K562 (cell line): ENCODE results near the gene ZG16B. TPM values are rescaled to one million over a fixed set of nuclear protein-coding genes. Genes with fewer than 3 reads are reported as not detected.

Experiments used
- BCL6 ChIP-seq: fragments of 250-450 bp; sonication (Bioruptor Pico); IDR thresholded peaks from 2 replicates; pipeline ENCODE4 v1.4.0; 2020
- FOXK1 ChIP-seq: sonication (generic); formaldehyde crosslinking; IDR thresholded peaks from 2 replicates; pipeline ENCODE4 v1.8.0; 2022; ENCODE audit warnings: missing genetic modification reagents, mild to moderate bottlenecking, borderline replicate concordance
- PTTG1 ChIP-seq: fragments of 450-650 bp; IDR thresholded peaks from 2 replicates; pipeline ENCODE4 v1.6.1; 2016; ENCODE audit warnings: low read depth, mild to moderate bottlenecking, missing genetic modification characterization, missing compliant biosample characterization
- SMAD1 ChIP-seq: fragments of 150-350 bp; IDR thresholded peaks from 2 replicates; pipeline ENCODE4 v1.6.1; 2014; ENCODE audit warnings: low read length, low read depth; ENCODE audit not compliant: partially characterized antibody
- SMAD4 ChIP-seq: fragments of 250-450 bp; sonication (Bioruptor Pico); conservative IDR thresholded peaks from 2 replicates; pipeline ENCODE4 v1.8.0; 2021; ENCODE audit warnings: inconsistent platforms, mild to moderate bottlenecking, moderate library complexity
- ZNF184 ChIP-seq: sonication (generic); formaldehyde crosslinking; IDR thresholded peaks from 2 replicates; pipeline ENCODE4 v1.5.0; 2020; ENCODE audit warnings: missing genetic modification reagents
- ZNF217 ChIP-seq: sonication (generic); formaldehyde crosslinking; IDR thresholded peaks from 2 replicates; pipeline ENCODE4 v1.8.0; 2022; ENCODE audit warnings: mild to moderate bottlenecking, missing genetic modification reagents
- ZNF224 ChIP-seq: sonication (generic); formaldehyde crosslinking; IDR thresholded peaks from 2 replicates; pipeline ENCODE4 v1.8.0; 2022; ENCODE audit warnings: mild to moderate bottlenecking, missing genetic modification reagents
- polyA plus RNA-seq, 8 experiments: library from polyadenylated mRNA; depleted of rRNA in 4 of 8; stranded (reverse) in 5 of 8; unstranded in 3 of 8; fragments of >200 nt; fragmentation: Nextera tagmentation in 2 of 8; fragmentation: Illumina TruSeq in 1 of 8; extraction: Ambion mirVana in 2 of 8; extraction: Trizol in 1 of 8; gene quantifications; 2 replicates each; pipeline versions ENCODE4 v1.2.1 to v1.2.3, GENCODE V29; 2011 to 2014; ENCODE audit warnings: inconsistent platforms in 1 of 8, missing spikeins in 1 of 8
- total RNA-seq, 7 experiments: library from RNA; depleted of rRNA in 6 of 7; stranded (reverse); fragments of >200 nt in 6 of 7; fragmentation: Illumina TruSeq in 2 of 7; extraction: Trizol in 2 of 7; gene quantifications; 2 replicates each; pipeline versions ENCODE4 v1.2.1 to v1.2.3, GENCODE V29; 2011 to 2021; ENCODE audit warnings: low replicate concordance in 1 of 7
- TF ChIP-seq, protein P1 (sequence below): fragments of 250-450 bp; sonication (Bioruptor Pico); IDR thresholded peaks from 2 replicates; pipeline ENCODE4 v1.4.0; 2020; ENCODE audit warnings: borderline replicate concordance
- TF ChIP-seq, protein P2 (sequence below), 3 experiments: IDR thresholded peaks in 2 of 3; conservative IDR thresholded peaks in 1 of 3; 2 replicates each; pipeline ENCODE4 v1.5.1; 2011 to 2012; ENCODE audit warnings: low read length in 3 of 3, mild to moderate bottlenecking in 3 of 3, control low read depth in 2 of 3, improper control_type of control experiment in 1 of 3, inconsistent platforms in 1 of 3, low read depth in 1 of 3, mixed read lengths in 1 of 3, moderate library complexity in 1 of 3; ENCODE audit not compliant: insufficient read depth in 2 of 3
- TF ChIP-seq, protein P3 (sequence below): sonication (generic); formaldehyde crosslinking; IDR thresholded peaks from 2 replicates; pipeline ENCODE4 v1.8.0; 2023; ENCODE audit warnings: mild to moderate bottlenecking, missing genetic modification reagents
- TF ChIP-seq, protein P4 (sequence below): fragments of 250-450 bp; sonication (Bioruptor Pico); IDR thresholded peaks from 2 replicates; pipeline ENCODE4 v1.5.0; 2022; ENCODE audit warnings: mild to moderate bottlenecking
- TF ChIP-seq, protein P5 (sequence below): fragments of 250-450 bp; sonication (Bioruptor Pico); IDR thresholded peaks from 2 replicates; pipeline ENCODE4 v1.4.0; 2020
- TF ChIP-seq, protein P6 (sequence below): fragments of 250-450 bp; sonication (Bioruptor Pico); IDR thresholded peaks from 2 replicates; pipeline ENCODE4 v1.9.0; 2021; ENCODE audit warnings: mild to moderate bottlenecking, inconsistent platforms

ZG16B gene
- total and polyA plus RNA-seq, 9 of the 15 experiments (the other 6 are each of a cell fraction or from before 2014, with no cell fraction given): 0.25 to 0.43 (median 0.34) TPM; not detected in 5

DNA sequence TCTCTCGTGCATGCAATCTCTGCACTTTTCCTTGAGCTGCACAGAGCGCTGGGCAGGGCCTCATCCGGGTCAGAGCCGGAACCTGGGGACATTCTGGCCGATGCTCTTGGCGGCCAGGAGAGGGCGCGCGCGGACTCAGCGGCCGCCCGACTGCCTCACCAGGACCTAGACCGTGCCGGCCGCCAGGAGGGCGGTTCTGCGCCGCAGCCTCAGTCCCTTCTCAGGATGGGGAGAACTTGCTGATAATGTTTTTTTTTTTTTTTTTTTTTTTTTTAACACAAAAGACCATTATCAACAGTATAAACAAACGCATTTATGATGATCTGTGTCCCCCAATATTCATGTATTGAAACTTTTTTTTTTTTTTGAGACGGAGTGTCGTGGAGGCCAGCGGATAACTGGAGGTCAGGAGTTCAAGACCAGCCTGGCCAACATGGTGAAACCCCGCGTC, 44.8 kb downstream of the ZG16B start (continued):
- TF ChIP-seq SMAD4 (peak; percentile 43; the same call in 1 of the 2 replicates), ZNF224 (CRISPR knock-in tag) (no peak), ZNF184 (no peak), SMAD1 (no peak), BCL6 (CRISPR knock-in tag) (no peak), FOXK1 (CRISPR knock-in tag) (no peak), PTTG1 (tag) (no peak), ZNF217 (CRISPR knock-in tag) (no peak)
- TF ChIP-seq, protein P1, sequence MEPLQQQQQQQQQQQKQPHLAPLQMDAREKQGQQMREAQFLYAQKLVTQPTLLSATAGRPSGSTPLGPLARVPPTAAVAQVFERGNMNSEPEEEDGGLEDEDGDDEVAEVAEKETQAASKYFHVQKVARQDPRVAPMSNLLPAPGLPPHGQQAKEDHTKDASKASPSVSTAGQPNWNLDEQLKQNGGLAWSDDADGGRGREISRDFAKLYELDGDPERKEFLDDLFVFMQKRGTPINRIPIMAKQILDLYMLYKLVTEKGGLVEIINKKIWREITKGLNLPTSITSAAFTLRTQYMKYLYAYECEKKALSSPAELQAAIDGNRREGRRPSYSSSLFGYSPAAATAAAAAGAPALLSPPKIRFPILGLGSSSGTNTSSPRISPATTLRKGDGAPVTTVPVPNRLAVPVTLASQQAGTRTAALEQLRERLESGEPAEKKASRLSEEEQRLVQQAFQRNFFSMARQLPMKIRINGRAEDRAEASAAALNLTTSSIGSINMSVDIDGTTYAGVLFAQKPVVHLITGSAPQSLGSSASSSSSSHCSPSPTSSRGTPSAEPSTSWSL (CRISPR knock-in tag): no peak
- TF ChIP-seq, protein P2, sequence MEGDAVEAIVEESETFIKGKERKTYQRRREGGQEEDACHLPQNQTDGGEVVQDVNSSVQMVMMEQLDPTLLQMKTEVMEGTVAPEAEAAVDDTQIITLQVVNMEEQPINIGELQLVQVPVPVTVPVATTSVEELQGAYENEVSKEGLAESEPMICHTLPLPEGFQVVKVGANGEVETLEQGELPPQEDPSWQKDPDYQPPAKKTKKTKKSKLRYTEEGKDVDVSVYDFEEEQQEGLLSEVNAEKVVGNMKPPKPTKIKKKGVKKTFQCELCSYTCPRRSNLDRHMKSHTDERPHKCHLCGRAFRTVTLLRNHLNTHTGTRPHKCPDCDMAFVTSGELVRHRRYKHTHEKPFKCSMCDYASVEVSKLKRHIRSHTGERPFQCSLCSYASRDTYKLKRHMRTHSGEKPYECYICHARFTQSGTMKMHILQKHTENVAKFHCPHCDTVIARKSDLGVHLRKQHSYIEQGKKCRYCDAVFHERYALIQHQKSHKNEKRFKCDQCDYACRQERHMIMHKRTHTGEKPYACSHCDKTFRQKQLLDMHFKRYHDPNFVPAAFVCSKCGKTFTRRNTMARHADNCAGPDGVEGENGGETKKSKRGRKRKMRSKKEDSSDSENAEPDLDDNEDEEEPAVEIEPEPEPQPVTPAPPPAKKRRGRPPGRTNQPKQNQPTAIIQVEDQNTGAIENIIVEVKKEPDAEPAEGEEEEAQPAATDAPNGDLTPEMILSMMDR (IDR thresholded peaks at IDR 0.05 in 2 of 3, conservative IDR thresholded peaks at IDR 0.05 in 1 of 3; ENCODE audit: insufficient read depth in 2 of 3, low read depth in 1 of 3, low read length in 3 of 3): peak; percentile 97 to 99 (median 98)
- TF ChIP-seq, protein P3, sequence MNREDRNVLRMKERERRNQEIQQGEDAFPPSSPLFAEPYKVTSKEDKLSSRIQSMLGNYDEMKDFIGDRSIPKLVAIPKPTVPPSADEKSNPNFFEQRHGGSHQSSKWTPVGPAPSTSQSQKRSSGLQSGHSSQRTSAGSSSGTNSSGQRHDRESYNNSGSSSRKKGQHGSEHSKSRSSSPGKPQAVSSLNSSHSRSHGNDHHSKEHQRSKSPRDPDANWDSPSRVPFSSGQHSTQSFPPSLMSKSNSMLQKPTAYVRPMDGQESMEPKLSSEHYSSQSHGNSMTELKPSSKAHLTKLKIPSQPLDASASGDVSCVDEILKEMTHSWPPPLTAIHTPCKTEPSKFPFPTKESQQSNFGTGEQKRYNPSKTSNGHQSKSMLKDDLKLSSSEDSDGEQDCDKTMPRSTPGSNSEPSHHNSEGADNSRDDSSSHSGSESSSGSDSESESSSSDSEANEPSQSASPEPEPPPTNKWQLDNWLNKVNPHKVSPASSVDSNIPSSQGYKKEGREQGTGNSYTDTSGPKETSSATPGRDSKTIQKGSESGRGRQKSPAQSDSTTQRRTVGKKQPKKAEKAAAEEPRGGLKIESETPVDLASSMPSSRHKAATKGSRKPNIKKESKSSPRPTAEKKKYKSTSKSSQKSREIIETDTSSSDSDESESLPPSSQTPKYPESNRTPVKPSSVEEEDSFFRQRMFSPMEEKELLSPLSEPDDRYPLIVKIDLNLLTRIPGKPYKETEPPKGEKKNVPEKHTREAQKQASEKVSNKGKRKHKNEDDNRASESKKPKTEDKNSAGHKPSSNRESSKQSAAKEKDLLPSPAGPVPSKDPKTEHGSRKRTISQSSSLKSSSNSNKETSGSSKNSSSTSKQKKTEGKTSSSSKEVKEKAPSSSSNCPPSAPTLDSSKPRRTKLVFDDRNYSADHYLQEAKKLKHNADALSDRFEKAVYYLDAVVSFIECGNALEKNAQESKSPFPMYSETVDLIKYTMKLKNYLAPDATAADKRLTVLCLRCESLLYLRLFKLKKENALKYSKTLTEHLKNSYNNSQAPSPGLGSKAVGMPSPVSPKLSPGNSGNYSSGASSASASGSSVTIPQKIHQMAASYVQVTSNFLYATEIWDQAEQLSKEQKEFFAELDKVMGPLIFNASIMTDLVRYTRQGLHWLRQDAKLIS (CRISPR knock-in tag): 0 out of 2 replicates have a peak, but pooled peaks have one; percentile 24
- TF ChIP-seq, protein P4, sequence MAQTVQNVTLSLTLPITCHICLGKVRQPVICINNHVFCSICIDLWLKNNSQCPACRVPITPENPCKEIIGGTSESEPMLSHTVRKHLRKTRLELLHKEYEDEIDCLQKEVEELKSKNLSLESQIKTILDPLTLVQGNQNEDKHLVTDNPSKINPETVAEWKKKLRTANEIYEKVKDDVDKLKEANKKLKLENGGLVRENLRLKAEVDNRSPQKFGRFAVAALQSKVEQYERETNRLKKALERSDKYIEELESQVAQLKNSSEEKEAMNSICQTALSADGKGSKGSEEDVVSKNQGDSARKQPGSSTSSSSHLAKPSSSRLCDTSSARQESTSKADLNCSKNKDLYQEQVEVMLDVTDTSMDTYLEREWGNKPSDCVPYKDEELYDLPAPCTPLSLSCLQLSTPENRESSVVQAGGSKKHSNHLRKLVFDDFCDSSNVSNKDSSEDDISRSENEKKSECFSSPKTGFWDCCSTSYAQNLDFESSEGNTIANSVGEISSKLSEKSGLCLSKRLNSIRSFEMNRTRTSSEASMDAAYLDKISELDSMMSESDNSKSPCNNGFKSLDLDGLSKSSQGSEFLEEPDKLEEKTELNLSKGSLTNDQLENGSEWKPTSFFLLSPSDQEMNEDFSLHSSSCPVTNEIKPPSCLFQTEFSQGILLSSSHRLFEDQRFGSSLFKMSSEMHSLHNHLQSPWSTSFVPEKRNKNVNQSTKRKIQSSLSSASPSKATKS (CRISPR knock-in tag): no peak
- TF ChIP-seq, protein P5, sequence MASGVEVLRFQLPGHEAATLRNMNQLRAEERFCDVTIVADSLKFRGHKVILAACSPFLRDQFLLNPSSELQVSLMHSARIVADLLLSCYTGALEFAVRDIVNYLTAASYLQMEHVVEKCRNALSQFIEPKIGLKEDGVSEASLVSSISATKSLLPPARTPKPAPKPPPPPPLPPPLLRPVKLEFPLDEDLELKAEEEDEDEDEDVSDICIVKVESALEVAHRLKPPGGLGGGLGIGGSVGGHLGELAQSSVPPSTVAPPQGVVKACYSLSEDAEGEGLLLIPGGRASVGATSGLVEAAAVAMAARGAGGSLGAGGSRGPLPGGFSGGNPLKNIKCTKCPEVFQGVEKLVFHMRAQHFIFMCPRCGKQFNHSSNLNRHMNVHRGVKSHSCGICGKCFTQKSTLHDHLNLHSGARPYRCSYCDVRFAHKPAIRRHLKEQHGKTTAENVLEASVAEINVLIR: no peak
- TF ChIP-seq, protein P6, sequence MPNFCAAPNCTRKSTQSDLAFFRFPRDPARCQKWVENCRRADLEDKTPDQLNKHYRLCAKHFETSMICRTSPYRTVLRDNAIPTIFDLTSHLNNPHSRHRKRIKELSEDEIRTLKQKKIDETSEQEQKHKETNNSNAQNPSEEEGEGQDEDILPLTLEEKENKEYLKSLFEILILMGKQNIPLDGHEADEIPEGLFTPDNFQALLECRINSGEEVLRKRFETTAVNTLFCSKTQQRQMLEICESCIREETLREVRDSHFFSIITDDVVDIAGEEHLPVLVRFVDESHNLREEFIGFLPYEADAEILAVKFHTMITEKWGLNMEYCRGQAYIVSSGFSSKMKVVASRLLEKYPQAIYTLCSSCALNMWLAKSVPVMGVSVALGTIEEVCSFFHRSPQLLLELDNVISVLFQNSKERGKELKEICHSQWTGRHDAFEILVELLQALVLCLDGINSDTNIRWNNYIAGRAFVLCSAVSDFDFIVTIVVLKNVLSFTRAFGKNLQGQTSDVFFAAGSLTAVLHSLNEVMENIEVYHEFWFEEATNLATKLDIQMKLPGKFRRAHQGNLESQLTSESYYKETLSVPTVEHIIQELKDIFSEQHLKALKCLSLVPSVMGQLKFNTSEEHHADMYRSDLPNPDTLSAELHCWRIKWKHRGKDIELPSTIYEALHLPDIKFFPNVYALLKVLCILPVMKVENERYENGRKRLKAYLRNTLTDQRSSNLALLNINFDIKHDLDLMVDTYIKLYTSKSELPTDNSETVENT: no peak
